GM19193 (cell line): ENCODE measurements around the gene CFAP97.

ENCODE experiments used
- POLR2A ChIP-seq: IDR thresholded peaks from 4 replicates; pipeline ENCODE4 v1.6.1; 2011; ENCODE audit not compliant: insufficient read depth, insufficient read length; ENCODE audit errors: extremely low read depth

Gene CFAP97

GRCh38 chr4:185210102-185210981 is 6.5 kb upstream of the CFAP97 start:
- TF ChIP-seq POLR2A = peak; percentile 33

- peak; percentile 83 for TF ChIP-seq POLR2A
Observed at GRCh38 chr4:185209031-185209851, 5.4 kb upstream of the CFAP97 start, which contains the start of gene SNX25. TSS of gene SNX25 (plus strand) at chr4:185209598. CDS start at chr4:185209827, 229 bp downstream.

- no peak for TF ChIP-seq POLR2A
Observed at GRCh38 chr4:185207466-185207865, 3.7 kb upstream of the CFAP97 start.

- TF ChIP-seq POLR2A = no peak
Observed at GRCh38 chr4:185205697-185206342, 2.0 kb upstream of the CFAP97 start.

GRCh38 chr4:185204238-185204910 is 574 bp upstream of the CFAP97 start:
- TF ChIP-seq POLR2A = no peak

GRCh38 chr4:185202984-185203485 is 765 bp downstream of the CFAP97 start:
- no peak for TF ChIP-seq POLR2A

- no peak for TF ChIP-seq POLR2A
Observed at GRCh38 chr4:185201977-185202962, 1.5 kb downstream of the CFAP97 start.

GRCh38 chr4:185196437-185196836 is 7.4 kb downstream of the CFAP97 start:
- no peak for TF ChIP-seq POLR2A

GRCh38 chr4:185194924-185195888 is 8.6 kb downstream of the CFAP97 start:
- TF ChIP-seq POLR2A = no peak

GRCh38 chr4:185192059-185192458 is 11.7 kb downstream of the CFAP97 start:
- TF ChIP-seq POLR2A = no peak

- TF ChIP-seq POLR2A = no peak
Observed at GRCh38 chr4:185190306-185190856, 13.4 kb downstream of the CFAP97 start.
